Kidney (tissue), 22 donors: ENCODE results near the gene CLRN3. TPM values are rescaled to one million over a fixed set of nuclear protein-coding genes. Genes with fewer than 3 reads are reported as not detected.

Experiments
- DNase-seq, 5 donors: peaks; one replicate each; pipeline ENCODE4 v3.0.0-alpha.2; 2013 to 2020
- FAIRE-seq: peaks from 2 replicates; lab custom pipeline; 2012; peaks lifted over from hg19 to GRCh38; lab: Jason Lieb, UNC
- H3K27ac ChIP-seq, 2 donors: one replicate each; pipeline ENCODE4 v1.7.0; 2013; ENCODE audit warnings: low read depth in 2 of 2, low read length in 2 of 2, inconsistent platforms in 1 of 2
- H3K27me3 ChIP-seq: one replicate; pipeline ENCODE4 v1.7.1; 2013; ENCODE audit warnings: low read length, inconsistent platforms; ENCODE audit not compliant: control insufficient read depth, insufficient read depth
- H3K36me3 ChIP-seq, 3 donors: one replicate each; pipeline versions ENCODE4 v1.7.0 to v1.7.1; 2013; ENCODE audit warnings: low read length in 3 of 3, control low read depth in 1 of 3, inconsistent platforms in 1 of 3; ENCODE audit not compliant: insufficient read depth in 3 of 3, control insufficient read depth in 2 of 3
- H3K4me1 ChIP-seq, 3 donors: one replicate each; pipeline versions ENCODE4 v1.7.0 to v1.7.1; 2013; ENCODE audit warnings: low read length in 3 of 3, inconsistent platforms in 1 of 3, low read depth in 1 of 3; ENCODE audit not compliant: control insufficient read depth in 2 of 3, insufficient read depth in 2 of 3
- H3K4me3 ChIP-seq, 3 donors: one replicate each; pipeline versions ENCODE4 v1.7.0 to v1.8.1; 2013; ENCODE audit warnings: low read length in 3 of 3, control low read depth in 1 of 3, inconsistent platforms in 1 of 3
- H3K9ac ChIP-seq, 3 donors: one replicate each; pipeline versions ENCODE4 v1.7.0 to v1.7.1; 2013; ENCODE audit warnings: low read length in 3 of 3, control low read depth in 1 of 3, inconsistent platforms in 1 of 3
- H3K9me3 ChIP-seq, 3 donors: one replicate each; pipeline versions ENCODE4 v1.7.0 to v1.7.1; 2013; ENCODE audit warnings: low read length in 3 of 3, control low read depth in 1 of 3, inconsistent platforms in 1 of 3; ENCODE audit not compliant: control insufficient read depth in 2 of 3, insufficient read depth in 1 of 3
- intact Hi-C: fragments of 100-400 bp; cut with DNase I; formaldehyde crosslinking; loops from one replicate; pipeline ENCODE4 v1.11.1; 2022
- long read RNA-seq, 10 donors: library from polyadenylated mRNA in 1 of 10; unstranded in 1 of 10; transcript quantifications; one replicate each; pipeline ENCODE4 v2.0.0 and lab custom pipeline, GENCODE V29; 2021 to 2026
- polyA plus RNA-seq: library from polyadenylated mRNA; stranded (reverse); fragments of 350-450 nt; fragmentation: Illumina TruSeq; extraction: RNeasy Lipid Tissue Mini Kit (QIAGEN cat#74804); gene quantifications from one replicate; pipeline ENCODE4 v1.2.3, GENCODE V29; 2014; ENCODE audit warnings: low read depth, low replicate concordance; ENCODE audit not compliant: insufficient read depth
- total RNA-seq: library from RNA; stranded (reverse); fragmentation: NEBNext Ultra II Directional; extraction: Animal tissue kit (Norgen Biotek cat#: 25700); gene quantifications from one replicate; pipeline ENCODE4 v1.2.1, GENCODE V29; 2021
- TF ChIP-seq, protein P1 (sequence below): IDR thresholded peaks from 3 replicates; pipeline ENCODE4 v1.5.1; 2012; ENCODE audit warnings: mild to moderate bottlenecking, moderate library complexity, borderline replicate concordance; ENCODE audit not compliant: insufficient read depth; ENCODE audit errors: extremely low read depth
- donor health status: control.
- donor health status: control.
- donor health status: control.
- donor health status: control.
- donor health status: control.
- donor health status: DM: yes; HTN: yes; CAD: no.
- donor health status: Normal renal cell carcinoma (clear cell type).

CLRN3 gene
- total RNA-seq (9.4 TPM), polyA plus RNA-seq (42.1 TPM)
- long read RNA-seq, donor 1, partial matches to known transcripts = 0 of 2 reads
- long read RNA-seq, donor 1, other reads (novel, unspliced or antisense) = 0 of 2 reads
- long read RNA-seq, donor 2, transcript CLRN3-201 (3 exons, 1,152 nt) = major isoform, 5 of 12 reads
- long read RNA-seq, donor 2, partial matches to known transcripts = 7 of 12 reads
- long read RNA-seq, donor 2, other reads (novel, unspliced or antisense) = 0 of 12 reads
- long read RNA-seq, donor 3, transcript CLRN3-201 (3 exons, 1,152 nt) = major isoform, 11 of 21 reads
- long read RNA-seq, donor 3, partial matches to known transcripts = 10 of 21 reads
- long read RNA-seq, donor 3, other reads (novel, unspliced or antisense) = 0 of 21 reads
- long read RNA-seq, donor 4, partial matches to known transcripts = 10 of 11 reads
- long read RNA-seq, donor 4, other reads (novel, unspliced or antisense) = 0 of 11 reads
- long read RNA-seq, donor 5, partial matches to known transcripts = 0 of 1 reads
- long read RNA-seq, donor 5, other reads (novel, unspliced or antisense) = 0 of 1 reads
- long read RNA-seq, donor 6, transcript CLRN3-201 (3 exons, 1,152 nt) = major isoform, 21 of 46 reads
- long read RNA-seq, donor 6, partial matches to known transcripts = 25 of 46 reads
- long read RNA-seq, donor 6, other reads (novel, unspliced or antisense) = 0 of 46 reads
- long read RNA-seq, donor 7, partial matches to known transcripts = 3 of 5 reads
- long read RNA-seq, donor 7, other reads (novel, unspliced or antisense) = 0 of 5 reads
- long read RNA-seq, donor 8, transcript CLRN3-201 (3 exons, 1,152 nt) = major isoform, 6 of 16 reads
- long read RNA-seq, donor 8, partial matches to known transcripts = 10 of 16 reads
- long read RNA-seq, donor 8, other reads (novel, unspliced or antisense) = 0 of 16 reads
- long read RNA-seq, donor 9, partial matches to known transcripts = 0 of 1 reads
- long read RNA-seq, donor 9, other reads (novel, unspliced or antisense) = 0 of 1 reads
- long read RNA-seq, donor 10, partial matches to known transcripts = 5 of 7 reads
- long read RNA-seq, donor 10, other reads (novel, unspliced or antisense) = 0 of 7 reads

GRCh38 chr10:127892743-127893142 is at the start of gene CLRN3:
Gene CLRN3, minus strand, starts transcription at chr10:127892941. Its CDS starts 157 bp downstream, at chr10:127892784.
- peak; percentile 8 for FAIRE-seq
- no peaks in the 10 kb centered on the region for H3K27me3 ChIP-seq
- peak within 1 kb of the TSS; percentile 14 to 78 for H3K27ac ChIP-seq
- no peaks in the 10 kb centered on the region for H3K36me3 ChIP-seq
- H3K9me3 ChIP-seq = peaks cover 0 to 1% (median 0%) of the 10 kb centered on the region in 3 donors
- peaks cover 0 to 3% (median 0%) of the 10 kb centered on the region in 3 donors for H3K4me1 ChIP-seq
- peak in 1 of 5 donors; percentile 49 for DNase-seq
- intact Hi-C loops = no loop called here
- TF ChIP-seq, protein P1, sequence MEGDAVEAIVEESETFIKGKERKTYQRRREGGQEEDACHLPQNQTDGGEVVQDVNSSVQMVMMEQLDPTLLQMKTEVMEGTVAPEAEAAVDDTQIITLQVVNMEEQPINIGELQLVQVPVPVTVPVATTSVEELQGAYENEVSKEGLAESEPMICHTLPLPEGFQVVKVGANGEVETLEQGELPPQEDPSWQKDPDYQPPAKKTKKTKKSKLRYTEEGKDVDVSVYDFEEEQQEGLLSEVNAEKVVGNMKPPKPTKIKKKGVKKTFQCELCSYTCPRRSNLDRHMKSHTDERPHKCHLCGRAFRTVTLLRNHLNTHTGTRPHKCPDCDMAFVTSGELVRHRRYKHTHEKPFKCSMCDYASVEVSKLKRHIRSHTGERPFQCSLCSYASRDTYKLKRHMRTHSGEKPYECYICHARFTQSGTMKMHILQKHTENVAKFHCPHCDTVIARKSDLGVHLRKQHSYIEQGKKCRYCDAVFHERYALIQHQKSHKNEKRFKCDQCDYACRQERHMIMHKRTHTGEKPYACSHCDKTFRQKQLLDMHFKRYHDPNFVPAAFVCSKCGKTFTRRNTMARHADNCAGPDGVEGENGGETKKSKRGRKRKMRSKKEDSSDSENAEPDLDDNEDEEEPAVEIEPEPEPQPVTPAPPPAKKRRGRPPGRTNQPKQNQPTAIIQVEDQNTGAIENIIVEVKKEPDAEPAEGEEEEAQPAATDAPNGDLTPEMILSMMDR = no peak
- peak within 1 kb of the TSS in 2 of 3 donors; percentile 11 to 41 for H3K9ac ChIP-seq
- peak within 1 kb of the TSS; percentile 58 to 74 (median 69) for H3K4me3 ChIP-seq

DNA sequence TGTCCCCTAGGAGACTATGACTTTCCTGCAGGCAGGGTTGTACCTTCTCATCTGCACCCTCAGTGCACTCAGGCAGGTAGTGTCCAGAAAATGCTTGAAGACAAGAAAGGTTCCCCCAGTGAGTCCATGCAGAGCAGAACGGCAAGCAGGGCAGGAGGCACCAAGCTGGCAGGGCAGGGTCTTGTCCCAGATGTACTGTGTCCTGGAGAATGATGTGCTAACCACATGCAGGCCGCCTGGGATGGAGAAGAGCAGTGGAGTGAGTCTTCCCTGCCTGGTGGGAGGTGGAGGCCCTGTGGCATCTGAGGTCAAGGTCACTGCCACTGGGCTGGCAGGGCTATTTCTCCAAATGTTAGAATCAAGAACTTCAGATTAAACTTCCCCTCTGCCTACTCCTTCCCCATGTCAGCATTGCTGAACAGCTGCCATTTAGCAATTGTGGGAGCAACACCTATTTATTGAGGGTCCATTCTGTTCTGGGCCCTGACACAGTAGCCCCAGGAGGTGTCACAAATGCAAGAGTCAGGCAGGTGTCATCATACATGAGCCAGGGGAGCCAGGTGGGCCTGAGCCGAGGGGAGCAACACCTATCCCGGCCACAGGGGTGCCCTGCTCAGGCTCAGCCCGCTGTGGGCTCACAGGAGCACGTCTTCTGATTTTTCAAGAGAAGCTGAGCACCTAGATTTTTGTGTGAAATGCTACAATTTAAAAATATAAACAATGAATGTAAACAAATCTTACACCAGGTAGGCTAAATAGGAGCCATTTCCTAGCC is 48.3 kb upstream of the CLRN3 start:
- peaks cover 0 to 2% (median 0%) of the 10 kb centered on the region in 3 donors for H3K4me1 ChIP-seq
- TF ChIP-seq, protein P1 = no peak
- intact Hi-C loops = no loop called here
- H3K36me3 ChIP-seq = no peaks in the 10 kb centered on the region
- DNase-seq (no peak), FAIRE-seq (no peak)
- no peak overlapping the region for H3K27ac ChIP-seq
- H3K27me3 ChIP-seq = no peaks in the 10 kb centered on the region
- H3K4me3 ChIP-seq = no peak overlapping the region
- no peaks in the 10 kb centered on the region for H3K9me3 ChIP-seq
- no peak overlapping the region for H3K9ac ChIP-seq

- DNase-seq (no peak), FAIRE-seq (no peak)
- no peak overlapping the region for H3K27ac ChIP-seq
- intact Hi-C loops = no loop called here
- no peak overlapping the region for H3K9ac ChIP-seq
- H3K4me1 ChIP-seq = no peaks in the 10 kb centered on the region
- no peak overlapping the region for H3K4me3 ChIP-seq
- no peaks in the 10 kb centered on the region for H3K9me3 ChIP-seq
- no peaks in the 10 kb centered on the region for H3K27me3 ChIP-seq
- H3K36me3 ChIP-seq = no peaks in the 10 kb centered on the region
- TF ChIP-seq, protein P1 = no peak
Observed at GRCh38 chr10:127939786-127940330, 47.1 kb upstream of the CLRN3 start.
